WTC11 (cell line): ENCODE data around the gene RCBTB2. TPM values are rescaled to one million over a fixed set of nuclear protein-coding genes. Genes with fewer than 3 reads are reported as not detected.

Experiments used
- ATAC-seq: fragments of 200-7000 bp; cut with Tn5 transposase; 2 replicates; pipeline ENCODE4 v1.10.0; 2021; ENCODE audit warnings: mild to moderate bottlenecking, moderate library complexity
- CTCF ChIA-PET: fragments of 300-600 bp; sonication (Branson Sonifier 250); formaldehyde crosslinking; loops from one replicate; lab custom pipeline; 2021; ENCODE audit warnings: antibody characterized with exemption; lab: Charles Lee
- POLR2A ChIA-PET: fragments of 350-600 bp; sonication (Branson Sonifier 250); formaldehyde crosslinking; loops from one replicate; lab custom pipeline; 2021; ENCODE audit warnings: antibody characterized with exemption; lab: Charles Lee
- DNase-seq: peaks from one replicate; pipeline ENCODE4 v3.0.0; 2021; ENCODE audit warnings: low spot score
- H3K27ac Mint-ChIP-seq: 2 replicates; pipeline ENCODE4 v1.8.0; 2021; ENCODE audit warnings: mixed read lengths
- H3K27me3 Mint-ChIP-seq: 2 replicates; pipeline ENCODE4 v1.8.0; 2021; ENCODE audit warnings: low read depth, mild to moderate bottlenecking, moderate library complexity, mixed read lengths
- H3K36me3 Mint-ChIP-seq: 2 replicates; pipeline ENCODE4 v1.8.0; 2021; ENCODE audit warnings: mixed read lengths
- H3K4me1 Mint-ChIP-seq: 2 replicates; pipeline ENCODE4 v1.8.0; 2022; ENCODE audit warnings: mixed read lengths
- H3K4me3 Mint-ChIP-seq: 2 replicates; pipeline ENCODE4 v1.8.0; 2021; ENCODE audit warnings: mild to moderate bottlenecking, moderate library complexity, mixed read lengths
- H3K9me3 Mint-ChIP-seq: 2 replicates; pipeline ENCODE4 v1.8.0; 2021; ENCODE audit warnings: mixed read lengths
- CBFB ChIP-seq: sonication (generic); formaldehyde crosslinking; IDR thresholded peaks from 2 replicates; pipeline ENCODE4 v1.8.1; 2022; ENCODE audit warnings: mild to moderate bottlenecking, low read depth, missing genetic modification reagents
- CREB1 ChIP-seq: sonication (generic); formaldehyde crosslinking; IDR thresholded peaks from 2 replicates; pipeline ENCODE4 v1.8.0; 2023; ENCODE audit warnings: mild to moderate bottlenecking, missing genetic modification reagents
- ETV6 ChIP-seq: sonication (generic); formaldehyde crosslinking; IDR thresholded peaks from 2 replicates; pipeline ENCODE4 v1.8.1; 2022; ENCODE audit warnings: mild to moderate bottlenecking, missing genetic modification reagents
- FOXJ3 ChIP-seq: sonication (generic); formaldehyde crosslinking; IDR thresholded peaks from 2 replicates; pipeline ENCODE4 v1.9.0; 2021; ENCODE audit warnings: missing genetic modification reagents, mild to moderate bottlenecking, borderline replicate concordance
- FOXP1 ChIP-seq: sonication (generic); formaldehyde crosslinking; IDR thresholded peaks from 2 replicates; pipeline ENCODE4 v1.8.0; 2022; ENCODE audit warnings: missing genetic modification reagents, mild to moderate bottlenecking, moderate library complexity, borderline replicate concordance
- GRHL2 ChIP-seq: fragments of 250-450 bp; sonication (Bioruptor Pico); IDR thresholded peaks from 2 replicates; pipeline ENCODE4 v1.8.0; 2022; ENCODE audit warnings: mild to moderate bottlenecking, moderate library complexity; ENCODE audit not compliant: insufficient replicate concordance, severe bottlenecking
- KAT7 ChIP-seq: sonication (generic); formaldehyde crosslinking; IDR thresholded peaks from 2 replicates; pipeline ENCODE4 v1.8.1; 2023; ENCODE audit warnings: missing genetic modification reagents, mild to moderate bottlenecking, borderline replicate concordance
- NR3C1 ChIP-seq: sonication (generic); formaldehyde crosslinking; conservative IDR thresholded peaks from 2 replicates; pipeline ENCODE4 v1.8.1; 2023; ENCODE audit warnings: low read depth, mild to moderate bottlenecking, missing genetic modification reagents
- PRRX2 ChIP-seq: fragments of 250-450 bp; sonication (Bioruptor Pico); IDR thresholded peaks from 2 replicates; pipeline ENCODE4 v1.8.0; 2021; ENCODE audit warnings: mild to moderate bottlenecking
- RELA ChIP-seq: sonication (generic); formaldehyde crosslinking; IDR thresholded peaks from 2 replicates; pipeline ENCODE4 v1.8.1; 2022; ENCODE audit warnings: missing genetic modification reagents, mild to moderate bottlenecking, borderline replicate concordance
- SMAD3 ChIP-seq: sonication (generic); formaldehyde crosslinking; IDR thresholded peaks from 2 replicates; pipeline ENCODE4 v1.8.0; 2022; ENCODE audit warnings: missing genetic modification reagents, mild to moderate bottlenecking, borderline replicate concordance
- TCF7 ChIP-seq: sonication (generic); formaldehyde crosslinking; IDR thresholded peaks from 2 replicates; pipeline ENCODE4 v1.8.0; 2022; ENCODE audit warnings: mild to moderate bottlenecking, low read depth, missing genetic modification reagents, moderate library complexity
- TEAD4 ChIP-seq: sonication (generic); formaldehyde crosslinking; IDR thresholded peaks from 2 replicates; pipeline ENCODE4 v1.8.0; 2022; ENCODE audit warnings: mild to moderate bottlenecking, missing genetic modification reagents
- TP53 ChIP-seq: sonication (generic); formaldehyde crosslinking; IDR thresholded peaks from 2 replicates; pipeline ENCODE4 v1.8.1; 2023; ENCODE audit warnings: mild to moderate bottlenecking, missing genetic modification reagents
- ZNF423 ChIP-seq: fragments of 250-450 bp; sonication (Bioruptor Pico); IDR thresholded peaks from 2 replicates; pipeline ENCODE4 v2.1.2; 2022; ENCODE audit warnings: mild to moderate bottlenecking, moderate library complexity
- total RNA-seq: library from RNA; stranded (reverse); gene quantifications from 3 replicates; pipeline ENCODE4 v1.2.3, GENCODE V29; 2021
- TF ChIP-seq, protein P1 (sequence below): sonication (generic); formaldehyde crosslinking; IDR thresholded peaks from 2 replicates; pipeline ENCODE4 v1.8.0; 2023; ENCODE audit warnings: mild to moderate bottlenecking, missing genetic modification reagents
- TF ChIP-seq, protein P2 (sequence below): sonication (generic); formaldehyde crosslinking; IDR thresholded peaks from 2 replicates; pipeline ENCODE4 v1.8.0; 2022; ENCODE audit warnings: mild to moderate bottlenecking, missing genetic modification reagents
- TF ChIP-seq, protein P3 (sequence below): fragments of 200-600 bp; IDR thresholded peaks from 2 replicates; pipeline ENCODE4 v1.8.0; 2022; ENCODE audit warnings: antibody characterized with exemption
- TF ChIP-seq, protein P4 (sequence below): sonication (generic); formaldehyde crosslinking; IDR thresholded peaks from 2 replicates; pipeline ENCODE4 v1.8.0; 2023; ENCODE audit warnings: missing genetic modification reagents, mild to moderate bottlenecking, borderline replicate concordance
- TF ChIP-seq, protein P5 (sequence below): sonication (generic); formaldehyde crosslinking; IDR thresholded peaks from 2 replicates; pipeline ENCODE4 v1.8.1; 2022; ENCODE audit warnings: low read depth, missing genetic modification reagents, borderline replicate concordance

The RCBTB2 gene
- total RNA-seq, 1 experiment from 2014 or later, result 6.6 TPM

DNA sequence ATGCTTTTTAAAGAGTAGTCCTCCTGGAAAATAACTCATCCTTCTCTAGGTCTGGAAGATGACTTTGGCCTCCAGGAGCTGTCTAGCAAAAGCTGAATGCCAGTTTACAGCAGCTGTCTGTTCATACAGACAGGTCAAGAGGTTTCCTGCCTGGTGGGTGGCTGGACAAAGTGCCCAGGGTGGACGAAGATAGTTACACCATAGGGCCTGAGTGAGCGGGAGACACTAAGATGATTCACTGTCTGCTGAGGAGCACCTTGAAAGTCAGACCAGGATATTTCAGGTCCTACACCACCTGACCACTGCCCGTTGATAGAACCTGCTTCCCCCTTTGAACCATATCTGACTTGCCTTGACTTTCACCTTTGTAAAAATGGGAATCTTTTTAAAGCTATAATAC, 49.2 kb upstream of the RCBTB2 start:
- no peak for DNase-seq
- CTCF ChIA-PET, result interaction anchor here (0.6 to 2.8 kb wide), 3 partner anchors 12 to 50 kb away, joined by 3 to 10 read pairs (median 4); no protein-coding TSS in a partner anchor

More for the DNA sequence above, 49.2 kb upstream of the RCBTB2 start:
- no peak for ATAC-seq
- peaks cover 13% of the 10 kb centered on the region for H3K4me1 Mint-ChIP-seq
- POLR2A ChIA-PET, result no interaction called here
- no peaks in the 10 kb centered on the region for H3K36me3 Mint-ChIP-seq
- H3K9me3 Mint-ChIP-seq, result peaks cover 4% of the 10 kb centered on the region; the same call in 1 of the 2 replicates
- H3K27ac Mint-ChIP-seq, result no peak overlapping the region
- TF ChIP-seq FOXP1, result no peak
- TF ChIP-seq, protein P1, sequence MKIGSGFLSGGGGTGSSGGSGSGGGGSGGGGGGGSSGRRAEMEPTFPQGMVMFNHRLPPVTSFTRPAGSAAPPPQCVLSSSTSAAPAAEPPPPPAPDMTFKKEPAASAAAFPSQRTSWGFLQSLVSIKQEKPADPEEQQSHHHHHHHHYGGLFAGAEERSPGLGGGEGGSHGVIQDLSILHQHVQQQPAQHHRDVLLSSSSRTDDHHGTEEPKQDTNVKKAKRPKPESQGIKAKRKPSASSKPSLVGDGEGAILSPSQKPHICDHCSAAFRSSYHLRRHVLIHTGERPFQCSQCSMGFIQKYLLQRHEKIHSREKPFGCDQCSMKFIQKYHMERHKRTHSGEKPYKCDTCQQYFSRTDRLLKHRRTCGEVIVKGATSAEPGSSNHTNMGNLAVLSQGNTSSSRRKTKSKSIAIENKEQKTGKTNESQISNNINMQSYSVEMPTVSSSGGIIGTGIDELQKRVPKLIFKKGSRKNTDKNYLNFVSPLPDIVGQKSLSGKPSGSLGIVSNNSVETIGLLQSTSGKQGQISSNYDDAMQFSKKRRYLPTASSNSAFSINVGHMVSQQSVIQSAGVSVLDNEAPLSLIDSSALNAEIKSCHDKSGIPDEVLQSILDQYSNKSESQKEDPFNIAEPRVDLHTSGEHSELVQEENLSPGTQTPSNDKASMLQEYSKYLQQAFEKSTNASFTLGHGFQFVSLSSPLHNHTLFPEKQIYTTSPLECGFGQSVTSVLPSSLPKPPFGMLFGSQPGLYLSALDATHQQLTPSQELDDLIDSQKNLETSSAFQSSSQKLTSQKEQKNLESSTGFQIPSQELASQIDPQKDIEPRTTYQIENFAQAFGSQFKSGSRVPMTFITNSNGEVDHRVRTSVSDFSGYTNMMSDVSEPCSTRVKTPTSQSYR (CRISPR knock-in tag), result no peak
- TF ChIP-seq NR3C1 (CRISPR knock-in tag), result no peak
- TF ChIP-seq, protein P2, sequence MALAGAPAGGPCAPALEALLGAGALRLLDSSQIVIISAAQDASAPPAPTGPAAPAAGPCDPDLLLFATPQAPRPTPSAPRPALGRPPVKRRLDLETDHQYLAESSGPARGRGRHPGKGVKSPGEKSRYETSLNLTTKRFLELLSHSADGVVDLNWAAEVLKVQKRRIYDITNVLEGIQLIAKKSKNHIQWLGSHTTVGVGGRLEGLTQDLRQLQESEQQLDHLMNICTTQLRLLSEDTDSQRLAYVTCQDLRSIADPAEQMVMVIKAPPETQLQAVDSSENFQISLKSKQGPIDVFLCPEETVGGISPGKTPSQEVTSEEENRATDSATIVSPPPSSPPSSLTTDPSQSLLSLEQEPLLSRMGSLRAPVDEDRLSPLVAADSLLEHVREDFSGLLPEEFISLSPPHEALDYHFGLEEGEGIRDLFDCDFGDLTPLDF (CRISPR knock-in tag), result no peak
- TF ChIP-seq, protein P3, sequence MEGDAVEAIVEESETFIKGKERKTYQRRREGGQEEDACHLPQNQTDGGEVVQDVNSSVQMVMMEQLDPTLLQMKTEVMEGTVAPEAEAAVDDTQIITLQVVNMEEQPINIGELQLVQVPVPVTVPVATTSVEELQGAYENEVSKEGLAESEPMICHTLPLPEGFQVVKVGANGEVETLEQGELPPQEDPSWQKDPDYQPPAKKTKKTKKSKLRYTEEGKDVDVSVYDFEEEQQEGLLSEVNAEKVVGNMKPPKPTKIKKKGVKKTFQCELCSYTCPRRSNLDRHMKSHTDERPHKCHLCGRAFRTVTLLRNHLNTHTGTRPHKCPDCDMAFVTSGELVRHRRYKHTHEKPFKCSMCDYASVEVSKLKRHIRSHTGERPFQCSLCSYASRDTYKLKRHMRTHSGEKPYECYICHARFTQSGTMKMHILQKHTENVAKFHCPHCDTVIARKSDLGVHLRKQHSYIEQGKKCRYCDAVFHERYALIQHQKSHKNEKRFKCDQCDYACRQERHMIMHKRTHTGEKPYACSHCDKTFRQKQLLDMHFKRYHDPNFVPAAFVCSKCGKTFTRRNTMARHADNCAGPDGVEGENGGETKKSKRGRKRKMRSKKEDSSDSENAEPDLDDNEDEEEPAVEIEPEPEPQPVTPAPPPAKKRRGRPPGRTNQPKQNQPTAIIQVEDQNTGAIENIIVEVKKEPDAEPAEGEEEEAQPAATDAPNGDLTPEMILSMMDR, result no peak
- no peak for TF ChIP-seq FOXJ3
- no peak for TF ChIP-seq GRHL2 (CRISPR knock-in tag)
- TF ChIP-seq, protein P4, sequence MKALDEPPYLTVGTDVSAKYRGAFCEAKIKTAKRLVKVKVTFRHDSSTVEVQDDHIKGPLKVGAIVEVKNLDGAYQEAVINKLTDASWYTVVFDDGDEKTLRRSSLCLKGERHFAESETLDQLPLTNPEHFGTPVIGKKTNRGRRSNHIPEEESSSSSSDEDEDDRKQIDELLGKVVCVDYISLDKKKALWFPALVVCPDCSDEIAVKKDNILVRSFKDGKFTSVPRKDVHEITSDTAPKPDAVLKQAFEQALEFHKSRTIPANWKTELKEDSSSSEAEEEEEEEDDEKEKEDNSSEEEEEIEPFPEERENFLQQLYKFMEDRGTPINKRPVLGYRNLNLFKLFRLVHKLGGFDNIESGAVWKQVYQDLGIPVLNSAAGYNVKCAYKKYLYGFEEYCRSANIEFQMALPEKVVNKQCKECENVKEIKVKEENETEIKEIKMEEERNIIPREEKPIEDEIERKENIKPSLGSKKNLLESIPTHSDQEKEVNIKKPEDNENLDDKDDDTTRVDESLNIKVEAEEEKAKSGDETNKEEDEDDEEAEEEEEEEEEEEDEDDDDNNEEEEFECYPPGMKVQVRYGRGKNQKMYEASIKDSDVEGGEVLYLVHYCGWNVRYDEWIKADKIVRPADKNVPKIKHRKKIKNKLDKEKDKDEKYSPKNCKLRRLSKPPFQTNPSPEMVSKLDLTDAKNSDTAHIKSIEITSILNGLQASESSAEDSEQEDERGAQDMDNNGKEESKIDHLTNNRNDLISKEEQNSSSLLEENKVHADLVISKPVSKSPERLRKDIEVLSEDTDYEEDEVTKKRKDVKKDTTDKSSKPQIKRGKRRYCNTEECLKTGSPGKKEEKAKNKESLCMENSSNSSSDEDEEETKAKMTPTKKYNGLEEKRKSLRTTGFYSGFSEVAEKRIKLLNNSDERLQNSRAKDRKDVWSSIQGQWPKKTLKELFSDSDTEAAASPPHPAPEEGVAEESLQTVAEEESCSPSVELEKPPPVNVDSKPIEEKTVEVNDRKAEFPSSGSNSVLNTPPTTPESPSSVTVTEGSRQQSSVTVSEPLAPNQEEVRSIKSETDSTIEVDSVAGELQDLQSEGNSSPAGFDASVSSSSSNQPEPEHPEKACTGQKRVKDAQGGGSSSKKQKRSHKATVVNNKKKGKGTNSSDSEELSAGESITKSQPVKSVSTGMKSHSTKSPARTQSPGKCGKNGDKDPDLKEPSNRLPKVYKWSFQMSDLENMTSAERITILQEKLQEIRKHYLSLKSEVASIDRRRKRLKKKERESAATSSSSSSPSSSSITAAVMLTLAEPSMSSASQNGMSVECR (CRISPR knock-in tag), result no peak
- no peak for TF ChIP-seq ETV6 (CRISPR knock-in tag)
- TF ChIP-seq KAT7 (CRISPR knock-in tag), result no peak
- TF ChIP-seq ZNF423 (CRISPR knock-in tag), result no peak
- no peak for TF ChIP-seq CBFB (CRISPR knock-in tag)
- TF ChIP-seq TP53 (CRISPR knock-in tag), result no peak
- TF ChIP-seq SMAD3, result no peak
- no peak for TF ChIP-seq CREB1 (CRISPR knock-in tag)
- no peak for TF ChIP-seq RELA (CRISPR knock-in tag)
- no peak for TF ChIP-seq TCF7 (CRISPR knock-in tag)
- TF ChIP-seq PRRX2 (CRISPR knock-in tag), result no peak
- TF ChIP-seq, protein P5, sequence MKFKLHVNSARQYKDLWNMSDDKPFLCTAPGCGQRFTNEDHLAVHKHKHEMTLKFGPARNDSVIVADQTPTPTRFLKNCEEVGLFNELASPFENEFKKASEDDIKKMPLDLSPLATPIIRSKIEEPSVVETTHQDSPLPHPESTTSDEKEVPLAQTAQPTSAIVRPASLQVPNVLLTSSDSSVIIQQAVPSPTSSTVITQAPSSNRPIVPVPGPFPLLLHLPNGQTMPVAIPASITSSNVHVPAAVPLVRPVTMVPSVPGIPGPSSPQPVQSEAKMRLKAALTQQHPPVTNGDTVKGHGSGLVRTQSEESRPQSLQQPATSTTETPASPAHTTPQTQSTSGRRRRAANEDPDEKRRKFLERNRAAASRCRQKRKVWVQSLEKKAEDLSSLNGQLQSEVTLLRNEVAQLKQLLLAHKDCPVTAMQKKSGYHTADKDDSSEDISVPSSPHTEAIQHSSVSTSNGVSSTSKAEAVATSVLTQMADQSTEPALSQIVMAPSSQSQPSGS (CRISPR knock-in tag), result no peak
- no peak for TF ChIP-seq TEAD4 (CRISPR knock-in tag)
- H3K4me3 Mint-ChIP-seq, result no peak overlapping the region
- no peaks in the 10 kb centered on the region for H3K27me3 Mint-ChIP-seq
